ENCODE data around the gene TMEM238. TPM values are rescaled to one million over a fixed set of nuclear protein-coding genes. Genes with fewer than 3 reads are reported as not detected.

Gene TMEM238
- total and polyA plus RNA-seq, 9 of the 15 experiments (the other 6 are each of a cell fraction or from before 2014, with no cell fraction given): 0.18 to 5.1 (median 1.3) TPM; not detected in 4

DNA sequence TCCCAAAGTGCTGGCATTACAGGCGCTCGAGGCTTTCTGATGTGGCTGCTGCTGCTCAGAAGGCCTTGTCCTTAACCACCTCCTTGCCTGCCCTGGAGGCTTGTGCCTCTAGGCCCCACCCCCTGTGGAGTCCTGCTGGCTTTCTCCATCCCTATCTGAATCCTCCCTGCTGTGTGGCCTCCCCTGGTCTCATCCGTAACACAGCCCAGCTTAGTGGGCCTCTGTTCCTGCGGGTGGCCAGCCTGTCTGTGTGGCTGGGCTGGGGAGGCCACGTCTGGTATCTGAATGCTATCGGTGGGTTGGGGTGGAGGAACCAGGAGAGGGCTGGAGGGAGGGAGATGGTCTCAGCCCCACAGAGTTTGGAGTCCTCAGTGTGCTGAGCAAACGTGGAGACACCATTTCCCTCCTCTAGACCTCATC, 6.4 kb upstream of the TMEM238 start (continued):
- TF ChIP-seq, protein P1, sequence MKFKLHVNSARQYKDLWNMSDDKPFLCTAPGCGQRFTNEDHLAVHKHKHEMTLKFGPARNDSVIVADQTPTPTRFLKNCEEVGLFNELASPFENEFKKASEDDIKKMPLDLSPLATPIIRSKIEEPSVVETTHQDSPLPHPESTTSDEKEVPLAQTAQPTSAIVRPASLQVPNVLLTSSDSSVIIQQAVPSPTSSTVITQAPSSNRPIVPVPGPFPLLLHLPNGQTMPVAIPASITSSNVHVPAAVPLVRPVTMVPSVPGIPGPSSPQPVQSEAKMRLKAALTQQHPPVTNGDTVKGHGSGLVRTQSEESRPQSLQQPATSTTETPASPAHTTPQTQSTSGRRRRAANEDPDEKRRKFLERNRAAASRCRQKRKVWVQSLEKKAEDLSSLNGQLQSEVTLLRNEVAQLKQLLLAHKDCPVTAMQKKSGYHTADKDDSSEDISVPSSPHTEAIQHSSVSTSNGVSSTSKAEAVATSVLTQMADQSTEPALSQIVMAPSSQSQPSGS (CRISPR knock-in tag; IDR thresholded peaks at IDR 0.05): no peak
- TF ChIP-seq RHOXF2B (CRISPR knock-in tag; conservative IDR thresholded peaks at IDR 0.05): no peak
- peak; percentile 68 for TF ChIP-seq RBFOX2 (IDR thresholded peaks at IDR 0.05; ENCODE audit: low read depth, low read length)
- TF ChIP-seq, protein P2, sequence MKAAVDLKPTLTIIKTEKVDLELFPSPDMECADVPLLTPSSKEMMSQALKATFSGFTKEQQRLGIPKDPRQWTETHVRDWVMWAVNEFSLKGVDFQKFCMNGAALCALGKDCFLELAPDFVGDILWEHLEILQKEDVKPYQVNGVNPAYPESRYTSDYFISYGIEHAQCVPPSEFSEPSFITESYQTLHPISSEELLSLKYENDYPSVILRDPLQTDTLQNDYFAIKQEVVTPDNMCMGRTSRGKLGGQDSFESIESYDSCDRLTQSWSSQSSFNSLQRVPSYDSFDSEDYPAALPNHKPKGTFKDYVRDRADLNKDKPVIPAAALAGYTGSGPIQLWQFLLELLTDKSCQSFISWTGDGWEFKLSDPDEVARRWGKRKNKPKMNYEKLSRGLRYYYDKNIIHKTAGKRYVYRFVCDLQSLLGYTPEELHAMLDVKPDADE (conservative IDR thresholded peaks at IDR 0.05; ENCODE audit: control insufficient read depth, low read depth, low read length): 0 out of 2 replicates have a peak, but pooled peaks have one; percentile 26
- TF ChIP-seq ZNF780A (CRISPR knock-in tag; IDR thresholded peaks at IDR 0.05): no peak
- no peak for TF ChIP-seq RUNX1 (IDR thresholded peaks at IDR 0.05; ENCODE audit: low read depth)

All from K562 (cell line).